ENCODE data around the gene MXD4.
A peak's percentile ranks its signal among the peaks of the same experiment; 100 is the strongest.

MXD4 gene

DNA sequence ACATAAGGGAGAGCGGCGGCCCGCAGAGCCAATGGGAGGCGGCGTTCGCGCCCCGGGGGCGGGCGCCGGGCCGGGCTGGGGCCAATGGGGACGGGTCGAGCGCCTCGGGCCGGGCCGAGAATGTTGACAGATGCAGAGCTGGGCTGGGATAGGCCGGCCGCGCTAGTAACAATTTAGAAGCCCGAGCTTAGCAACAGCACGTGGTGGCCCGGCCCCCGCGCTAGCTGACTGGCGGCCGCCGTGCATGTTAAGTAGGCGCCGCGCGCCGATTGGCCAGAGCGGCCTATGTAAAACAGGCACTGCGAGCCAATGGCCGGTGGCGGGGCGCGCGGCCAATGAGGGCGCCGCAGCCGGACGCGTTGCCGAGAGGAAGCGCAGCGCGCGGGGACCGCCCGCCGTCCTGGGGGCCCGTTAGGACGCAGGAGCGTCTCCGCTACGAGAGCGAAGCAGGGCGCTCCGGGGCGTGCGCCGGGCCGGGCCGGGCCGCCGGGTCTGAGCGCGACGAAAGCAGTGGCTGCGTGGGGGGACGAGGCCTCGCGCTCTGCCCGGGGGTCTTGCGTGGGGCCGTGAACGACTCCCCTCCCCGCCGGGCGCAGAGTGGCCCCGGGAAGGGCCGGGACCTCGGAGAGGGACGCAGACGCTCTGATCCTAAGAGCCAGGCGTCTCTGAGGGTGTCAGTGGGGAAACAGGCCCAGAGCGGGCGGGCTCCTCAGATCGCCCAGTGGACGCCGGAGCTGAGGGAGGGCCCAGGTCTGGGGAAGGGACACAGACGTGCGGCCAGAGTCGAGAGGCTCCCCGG lies 435 bp upstream of the MXD4 start:
- TF ChIP-seq, protein P1, sequence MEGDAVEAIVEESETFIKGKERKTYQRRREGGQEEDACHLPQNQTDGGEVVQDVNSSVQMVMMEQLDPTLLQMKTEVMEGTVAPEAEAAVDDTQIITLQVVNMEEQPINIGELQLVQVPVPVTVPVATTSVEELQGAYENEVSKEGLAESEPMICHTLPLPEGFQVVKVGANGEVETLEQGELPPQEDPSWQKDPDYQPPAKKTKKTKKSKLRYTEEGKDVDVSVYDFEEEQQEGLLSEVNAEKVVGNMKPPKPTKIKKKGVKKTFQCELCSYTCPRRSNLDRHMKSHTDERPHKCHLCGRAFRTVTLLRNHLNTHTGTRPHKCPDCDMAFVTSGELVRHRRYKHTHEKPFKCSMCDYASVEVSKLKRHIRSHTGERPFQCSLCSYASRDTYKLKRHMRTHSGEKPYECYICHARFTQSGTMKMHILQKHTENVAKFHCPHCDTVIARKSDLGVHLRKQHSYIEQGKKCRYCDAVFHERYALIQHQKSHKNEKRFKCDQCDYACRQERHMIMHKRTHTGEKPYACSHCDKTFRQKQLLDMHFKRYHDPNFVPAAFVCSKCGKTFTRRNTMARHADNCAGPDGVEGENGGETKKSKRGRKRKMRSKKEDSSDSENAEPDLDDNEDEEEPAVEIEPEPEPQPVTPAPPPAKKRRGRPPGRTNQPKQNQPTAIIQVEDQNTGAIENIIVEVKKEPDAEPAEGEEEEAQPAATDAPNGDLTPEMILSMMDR (IDR thresholded peaks at IDR 0.05) = no peak

DNA sequence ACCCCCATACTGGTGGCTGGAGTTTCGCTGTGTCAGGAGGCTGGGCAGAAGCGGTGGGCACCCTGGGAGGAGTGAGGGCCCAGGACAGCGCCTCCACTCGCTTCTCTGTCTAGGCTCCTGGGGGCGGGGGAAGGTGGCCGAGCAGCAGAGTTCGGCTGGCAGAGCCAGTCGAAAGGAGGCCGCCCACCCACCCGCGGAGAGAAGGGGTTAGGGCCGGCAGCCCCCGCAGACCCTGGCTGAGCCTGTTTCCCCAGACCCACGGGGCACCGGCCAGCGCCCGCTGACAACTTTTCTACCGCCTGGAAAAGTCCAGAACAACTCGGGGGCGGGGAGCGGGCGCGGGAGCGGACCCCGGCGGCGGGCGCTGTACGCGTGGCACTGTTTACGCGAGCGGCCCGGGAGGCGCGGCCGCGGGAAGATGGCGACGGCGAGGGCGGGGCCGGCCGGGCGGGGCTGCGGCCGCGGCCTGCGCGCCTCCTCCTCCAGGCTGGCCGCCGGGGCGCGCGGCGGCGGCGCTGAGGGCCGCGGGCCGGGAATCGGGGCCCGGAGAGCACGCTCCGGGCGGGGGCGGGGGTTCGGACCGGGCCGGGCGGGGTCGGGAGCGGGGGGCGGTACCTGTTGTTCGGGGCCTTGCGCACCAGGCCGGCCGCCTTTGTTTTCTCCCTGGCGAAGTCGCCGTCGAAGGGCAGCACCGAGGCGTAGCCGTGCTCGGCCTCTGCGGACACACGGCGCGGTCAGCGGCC lies 628 bp downstream of the MXD4 start:
- TF ChIP-seq, protein P1 (IDR thresholded peaks at IDR 0.05) = no peak
- peak; percentile 77 for DNase-seq (ENCODE audit: low spot score)

More for the DNA sequence above, 435 bp upstream of the MXD4 start:
- H3K4me3 ChIP-seq = peak overlapping the region; percentile 92
- H3K27ac ChIP-seq = peak overlapping the region; percentile 94 to 98
- peak; percentile 100 for DNase-seq (ENCODE audit: low spot score)

DNA sequence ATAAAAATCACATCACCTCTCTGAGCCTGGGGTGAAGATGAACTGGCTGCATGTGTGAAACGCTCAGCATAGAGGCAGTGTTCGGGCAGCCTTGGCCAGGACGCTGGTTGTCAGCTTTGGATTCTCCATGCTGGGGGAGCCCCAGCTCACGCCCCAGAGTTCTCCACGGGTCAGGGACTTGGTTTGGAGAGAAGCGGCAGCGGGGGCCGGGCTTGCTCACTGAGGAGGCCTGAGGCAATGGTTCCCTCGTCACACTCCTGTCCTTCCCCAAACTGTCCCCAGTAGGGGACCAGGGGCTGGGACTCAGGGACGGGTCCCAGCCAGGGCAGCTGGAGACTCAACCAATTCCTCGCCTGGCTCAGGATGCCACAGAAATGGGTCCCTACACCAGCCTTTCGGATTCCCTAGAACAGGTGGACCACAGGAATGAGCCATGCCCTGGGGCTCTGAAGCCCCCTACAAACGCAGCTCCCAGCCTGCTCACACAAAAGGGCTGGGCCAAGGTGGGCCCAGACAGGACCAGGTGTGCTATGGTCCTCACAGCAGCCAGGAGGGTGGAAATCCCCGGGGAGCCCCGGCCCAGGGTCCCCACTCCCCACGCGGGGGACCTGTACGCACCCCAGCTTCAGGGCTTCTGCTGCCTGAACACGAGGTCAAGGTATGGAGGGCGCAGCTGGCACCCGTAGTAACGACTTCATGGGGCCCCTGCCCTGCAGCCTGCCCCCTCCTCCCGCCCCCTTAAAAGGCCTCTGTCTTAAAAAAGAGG lies 1.4 kb downstream of the MXD4 start:
- Histone ChIP-seq H3K4me3 (peak overlapping the region; percentile 92), H3K27ac (peak overlapping the region; percentile 86 to 98)
- TF ChIP-seq, protein P1 (IDR thresholded peaks at IDR 0.05) = no peak
- DNase-seq (ENCODE audit: low spot score) = peak; percentile 75

More for the DNA sequence above, 628 bp downstream of the MXD4 start:
- H3K27ac ChIP-seq = peak overlapping the region; percentile 89 to 98
- H3K4me3 ChIP-seq = peak overlapping the region; percentile 92

DNA sequence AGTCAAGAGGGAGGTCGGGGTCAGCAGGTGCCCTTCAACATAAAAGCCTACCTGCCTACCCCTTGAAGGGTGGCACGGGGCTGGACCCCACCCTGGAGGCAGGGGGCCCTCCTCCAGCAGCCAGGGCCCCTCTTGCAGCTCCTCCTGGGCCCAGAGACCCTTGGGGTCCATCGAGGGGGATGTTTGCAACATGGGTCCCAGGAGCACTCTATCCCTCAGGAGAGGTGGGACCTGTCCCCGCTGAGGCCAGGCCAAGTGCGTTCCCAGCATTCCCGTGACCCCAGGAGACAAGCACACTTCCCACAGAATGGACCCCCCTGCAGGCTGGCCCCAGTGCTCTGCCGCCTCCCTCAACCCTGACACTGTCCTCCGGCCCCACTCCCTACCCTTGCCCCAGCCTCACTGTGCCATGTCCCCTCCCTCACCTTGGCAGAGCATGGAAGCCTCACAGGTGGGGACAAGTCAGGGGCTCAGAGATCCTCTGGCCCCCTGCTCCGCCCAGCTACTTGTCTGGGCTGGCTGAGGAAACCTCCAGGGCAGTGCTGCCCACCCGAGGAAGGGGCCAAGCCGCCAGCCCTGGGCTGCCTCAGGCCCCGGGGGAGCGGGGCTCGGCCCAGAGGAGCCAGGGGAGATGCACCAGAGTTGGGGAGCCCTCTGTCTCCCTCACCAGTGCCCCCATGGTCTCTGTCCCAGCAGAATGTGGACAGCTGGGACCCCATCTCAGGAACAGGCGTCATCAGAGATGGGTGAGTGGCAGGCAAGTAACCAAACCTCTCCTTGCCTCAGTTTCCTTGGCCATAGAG lies 2.2 kb downstream of the MXD4 start:
- peak overlapping the region; percentile 92 for H3K4me3 ChIP-seq
- no peak for DNase-seq (ENCODE audit: low spot score)
- TF ChIP-seq, protein P1 (IDR thresholded peaks at IDR 0.05) = no peak
- peak overlapping the region; percentile 86 to 98 for H3K27ac ChIP-seq

DNA sequence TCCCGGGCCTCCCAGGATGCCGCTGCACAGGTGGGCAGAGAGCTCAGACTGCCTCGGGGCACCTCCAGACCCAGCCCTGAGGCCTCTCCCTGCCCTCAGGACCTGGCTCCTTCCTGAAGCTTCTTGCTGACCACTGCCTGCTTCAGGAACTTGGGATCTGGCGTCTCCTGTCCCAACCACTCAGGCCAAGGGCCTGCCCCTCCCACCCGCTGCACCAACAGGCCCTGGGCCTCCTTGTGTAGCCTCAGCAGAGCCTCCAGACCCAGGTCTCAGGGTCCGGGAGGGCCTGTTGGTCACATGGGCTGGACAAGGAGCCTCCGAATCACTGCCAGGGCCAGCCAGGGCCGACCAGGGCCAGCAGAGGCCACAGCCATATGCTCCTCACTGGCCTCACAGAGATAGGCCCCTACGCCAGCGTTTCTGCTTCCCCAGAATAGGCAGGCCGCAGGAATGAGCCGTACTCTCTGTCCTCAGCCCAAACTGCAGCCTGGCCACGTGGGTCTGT lies 2.8 kb downstream of the MXD4 start:
- peak overlapping the region; percentile 92 for H3K4me3 ChIP-seq
- DNase-seq (ENCODE audit: low spot score) = peak; percentile 74
- TF ChIP-seq, protein P1 (IDR thresholded peaks at IDR 0.05) = no peak
- H3K27ac ChIP-seq = peak overlapping the region; percentile 86 to 98

Measured in coronary artery (tissue), 2 donors.